ENCODE measurements around the gene PLA2G4B. TPM values are rescaled to one million over a fixed set of nuclear protein-coding genes. Genes with fewer than 3 reads are reported as not detected.

PLA2G4B gene
- total RNA-seq, 4 donors from 2014 or later = 1.8 to 8.7 (median 4.5) TPM

DNA sequence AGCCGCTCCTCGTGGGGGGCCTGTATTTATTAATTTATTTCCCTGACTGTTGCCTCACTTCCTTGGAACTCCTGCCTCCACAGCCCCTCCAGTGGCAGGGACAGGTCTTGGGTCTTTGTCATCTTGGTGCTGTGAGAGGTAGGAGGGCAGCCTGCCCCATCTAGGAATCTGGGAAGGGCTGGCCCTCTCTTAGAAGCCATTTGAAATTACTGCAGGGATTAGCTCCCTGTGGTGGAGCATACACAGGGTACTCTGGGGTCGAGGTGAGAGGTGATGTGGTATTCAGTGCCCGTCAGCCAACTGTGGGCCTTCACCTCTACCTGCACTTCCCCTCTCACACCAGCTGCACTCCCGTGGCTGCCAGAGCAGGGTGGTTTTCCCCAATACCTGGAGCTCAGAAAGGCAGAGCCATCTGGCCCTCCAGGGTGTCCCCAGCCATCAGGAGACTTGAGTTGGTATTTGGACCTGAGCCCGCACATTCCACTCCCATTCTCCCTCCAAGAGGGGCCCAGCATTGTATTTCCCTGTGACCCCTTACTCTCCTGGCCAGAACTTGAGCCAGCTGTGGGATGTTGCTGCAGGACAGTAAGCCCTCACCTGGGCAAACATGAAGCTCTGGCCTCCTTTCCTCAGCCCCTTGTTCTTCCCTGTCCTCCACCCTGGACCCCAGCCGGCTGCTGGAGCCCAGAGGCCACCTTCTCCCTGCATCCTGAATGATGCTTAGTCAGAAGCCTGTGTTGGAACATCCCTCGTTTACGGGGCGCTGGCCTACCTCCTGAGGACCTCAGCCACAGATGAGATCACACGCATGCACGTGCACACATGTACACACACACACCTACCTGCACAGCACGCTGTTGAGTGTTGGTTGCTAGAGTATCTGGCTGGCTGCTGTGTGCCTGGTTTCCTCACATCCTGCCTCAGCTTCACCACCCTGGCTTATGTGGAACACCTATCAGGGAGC lies 12.8 kb upstream of the PLA2G4B start:
- WGBS, 2 donors = 76 to 78% methylated on average over 12 to 13 of the region's 13 CpGs
- no peak for DNase-seq (ENCODE audit: low spot score in 2 of 2)

DNA sequence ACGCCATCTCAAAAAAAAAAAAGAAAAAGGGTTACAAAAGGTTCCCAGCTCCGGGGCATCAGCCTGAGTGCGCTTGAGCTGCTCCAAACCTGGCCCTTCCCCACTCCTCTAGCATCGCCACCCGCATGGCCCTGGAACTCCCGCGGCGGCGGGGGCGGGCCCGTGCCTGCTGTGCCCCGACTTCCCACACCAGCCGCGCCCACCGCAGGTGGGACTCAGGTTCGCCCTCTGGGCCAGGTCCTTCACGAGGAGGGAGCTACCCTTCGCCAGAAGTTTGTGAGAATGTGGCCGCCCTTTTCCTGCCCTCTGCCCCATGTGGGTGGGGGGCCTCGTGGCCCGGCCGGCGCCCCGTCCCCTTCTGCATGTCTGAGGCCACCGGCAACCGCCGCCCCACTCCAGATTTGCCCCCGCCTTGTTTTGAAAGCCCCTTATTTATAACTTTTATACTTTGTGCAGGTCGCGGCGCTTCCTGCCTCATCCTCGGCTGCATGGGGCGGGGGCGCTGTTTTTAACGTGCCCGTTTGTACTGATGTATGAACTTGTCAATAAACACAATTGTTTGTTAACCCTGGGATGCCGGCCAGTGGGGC lies 11.3 kb upstream of the PLA2G4B start:
- peak overlapping the region in 3 of 4 donors; percentile 72 to 96 (median 88) for H3K27ac ChIP-seq

More for the DNA sequence above, 12.8 kb upstream of the PLA2G4B start:
- TF ChIP-seq EP300 (IDR thresholded peaks at IDR 0.05) = no peak
- TF ChIP-seq, protein P1, sequence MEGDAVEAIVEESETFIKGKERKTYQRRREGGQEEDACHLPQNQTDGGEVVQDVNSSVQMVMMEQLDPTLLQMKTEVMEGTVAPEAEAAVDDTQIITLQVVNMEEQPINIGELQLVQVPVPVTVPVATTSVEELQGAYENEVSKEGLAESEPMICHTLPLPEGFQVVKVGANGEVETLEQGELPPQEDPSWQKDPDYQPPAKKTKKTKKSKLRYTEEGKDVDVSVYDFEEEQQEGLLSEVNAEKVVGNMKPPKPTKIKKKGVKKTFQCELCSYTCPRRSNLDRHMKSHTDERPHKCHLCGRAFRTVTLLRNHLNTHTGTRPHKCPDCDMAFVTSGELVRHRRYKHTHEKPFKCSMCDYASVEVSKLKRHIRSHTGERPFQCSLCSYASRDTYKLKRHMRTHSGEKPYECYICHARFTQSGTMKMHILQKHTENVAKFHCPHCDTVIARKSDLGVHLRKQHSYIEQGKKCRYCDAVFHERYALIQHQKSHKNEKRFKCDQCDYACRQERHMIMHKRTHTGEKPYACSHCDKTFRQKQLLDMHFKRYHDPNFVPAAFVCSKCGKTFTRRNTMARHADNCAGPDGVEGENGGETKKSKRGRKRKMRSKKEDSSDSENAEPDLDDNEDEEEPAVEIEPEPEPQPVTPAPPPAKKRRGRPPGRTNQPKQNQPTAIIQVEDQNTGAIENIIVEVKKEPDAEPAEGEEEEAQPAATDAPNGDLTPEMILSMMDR (IDR thresholded peaks at IDR 0.05) = no peak
- TF ChIP-seq POLR2A (IDR thresholded peaks at IDR 0.05) = no peak
- Histone ChIP-seq H3K36me3 (peaks cover 2 to 60% (median 8%) of the 10 kb centered on the region in 3 donors), H3K9me3 (no peaks in the 10 kb centered on the region), H3K4me1 (peaks cover 0 to 23% (median 7%) of the 10 kb centered on the region in 4 donors), H3K27me3 (no peaks in the 10 kb centered on the region), H3K4me3 (no peak overlapping the region), H3K27ac (peak overlapping the region in 1 of 4 donors; percentile 20)

GRCh38 chr15:41827880-41828806 lies 10.5 kb upstream of the PLA2G4B start, which contains the start of gene JMJD7:
TSS of gene JMJD7 (plus strand) at chr15:41828092. CDS start at chr15:41828125, 33 bp downstream.
- H3K9me3 ChIP-seq = no peaks in the 10 kb centered on the region
- H3K27ac ChIP-seq = peak within 1 kb of the TSS; percentile 74 to 96 (median 88)
- H3K4me3 ChIP-seq = peak within 1 kb of the TSS; percentile 58 to 88 (median 70)
- peaks cover 0 to 60% (median 0%) of the 10 kb centered on the region in 3 donors for H3K36me3 ChIP-seq
- TF ChIP-seq EP300 (IDR thresholded peaks at IDR 0.05) (peak; percentile 49 to 93), POLR2A (IDR thresholded peaks at IDR 0.05) (peak; percentile 57 to 83)
- TF ChIP-seq, protein P1 (IDR thresholded peaks at IDR 0.05) = peak in 2 of 5 experiments; percentile 23 to 24
- no peaks in the 10 kb centered on the region for H3K27me3 ChIP-seq
- peaks cover 0 to 29% (median 7%) of the 10 kb centered on the region in 4 donors for H3K4me1 ChIP-seq
- peak; percentile 87 to 93 for DNase-seq (ENCODE audit: low spot score in 2 of 2)
- WGBS, 2 donors = 0 to 1% methylated on average over 37 to 50 of the region's 66 CpGs

More for the DNA sequence above, 11.3 kb upstream of the PLA2G4B start:
- Histone ChIP-seq H3K36me3 (peaks cover 0 to 60% (median 0%) of the 10 kb centered on the region in 3 donors), H3K9me3 (no peaks in the 10 kb centered on the region), H3K4me1 (peaks cover 0 to 23% (median 7%) of the 10 kb centered on the region in 4 donors), H3K4me3 (peak overlapping the region; percentile 58 to 88 (median 70)), H3K27me3 (no peaks in the 10 kb centered on the region)
- no peak for DNase-seq (ENCODE audit: low spot score in 2 of 2)
- TF ChIP-seq EP300 (IDR thresholded peaks at IDR 0.05) (no peak), POLR2A (IDR thresholded peaks at IDR 0.05) (no peak)
- TF ChIP-seq, protein P1 (IDR thresholded peaks at IDR 0.05) = no peak
- WGBS, 2 donors = 6 to 8% methylated on average over 36 to 37 of the region's 37 CpGs

GRCh38 chr15:41828807-41829141 lies 9.9 kb upstream of the PLA2G4B start:
- Histone ChIP-seq H3K27ac (peak overlapping the region in 3 of 4 donors; percentile 74 to 96 (median 88)), H3K36me3 (peaks cover 0 to 53% (median 0%) of the 10 kb centered on the region in 3 donors), H3K27me3 (no peaks in the 10 kb centered on the region), H3K4me3 (peak overlapping the region; percentile 56 to 88 (median 68)), H3K9me3 (no peaks in the 10 kb centered on the region), H3K4me1 (peaks cover 0 to 29% (median 7%) of the 10 kb centered on the region in 4 donors)
- no peak for DNase-seq (ENCODE audit: low spot score in 2 of 2)
- WGBS, 2 donors = 7 to 9% methylated on average over 6 of the region's 6 CpGs
- TF ChIP-seq POLR2A (IDR thresholded peaks at IDR 0.05) (no peak), EP300 (IDR thresholded peaks at IDR 0.05) (no peak)
- TF ChIP-seq, protein P1 (IDR thresholded peaks at IDR 0.05) = no peak

All from tibial nerve (tissue), 4 donors.